Small intestine (tissue), 7 donors: ENCODE results near the gene DDIAS. TPM values are rescaled to one million over a fixed set of nuclear protein-coding genes. Genes with fewer than 3 reads are reported as not detected.

ENCODE experiments used
- DNase-seq, 2 donors: peaks; one replicate each; pipeline versions ENCODE4 v3.0.0 to v3.0.0-alpha.2; 2013
- FAIRE-seq: peaks from 2 replicates; lab custom pipeline; 2012; peaks lifted over from hg19 to GRCh38; lab: Jason Lieb, UNC
- H3K27ac ChIP-seq, 3 donors: one replicate each; pipeline ENCODE4 v1.5.1; 2013; ENCODE audit warnings: low read length in 2 of 3, mild to moderate bottlenecking in 2 of 3, control low read depth in 1 of 3, inconsistent platforms in 1 of 3, low read depth in 1 of 3, moderate library complexity in 1 of 3
- H3K27me3 ChIP-seq, 3 donors: one replicate each; pipeline ENCODE4 v1.6.1; 2013; ENCODE audit warnings: low read length in 3 of 3, inconsistent platforms in 1 of 3; ENCODE audit not compliant: control insufficient read depth in 3 of 3, insufficient read depth in 3 of 3
- H3K36me3 ChIP-seq, 3 donors: one replicate each; pipeline ENCODE4 v1.6.1; 2013; ENCODE audit warnings: low read length in 3 of 3, inconsistent platforms in 1 of 3, low read depth in 1 of 3, mild to moderate bottlenecking in 1 of 3, moderate library complexity in 1 of 3; ENCODE audit not compliant: control insufficient read depth in 3 of 3, insufficient read depth in 2 of 3
- H3K4me1 ChIP-seq, 3 donors: one replicate each; pipeline ENCODE4 v1.6.1; 2013; ENCODE audit warnings: low read length in 2 of 3, inconsistent platforms in 1 of 3, low read depth in 1 of 3, mild to moderate bottlenecking in 1 of 3, moderate library complexity in 1 of 3; ENCODE audit not compliant: control insufficient read depth in 3 of 3, insufficient read depth in 2 of 3
- H3K4me3 ChIP-seq, 3 donors: one replicate each; pipeline ENCODE4 v1.5.1; 2013; ENCODE audit warnings: low read length in 3 of 3, control low read depth in 1 of 3, inconsistent platforms in 1 of 3, low read depth in 1 of 3, mild to moderate bottlenecking in 1 of 3, moderate library complexity in 1 of 3
- H3K9me3 ChIP-seq, 2 donors: one replicate each; pipeline ENCODE4 v1.6.1; 2013; ENCODE audit warnings: low read depth in 1 of 2, low read length in 1 of 2; ENCODE audit not compliant: control insufficient read depth in 2 of 2, insufficient read depth in 1 of 2
- WGBS, 3 donors: extraction: QIAGEN DNeasy Blood & Tissue Kit; methylation state at CpG; one replicate each; pipeline ENCODE4 v1.1.7; 2013; 5-methylcytosine and 5-hydroxymethylcytosine counted together
- polyA plus RNA-seq, 4 donors: library from polyadenylated mRNA; stranded (reverse) in 3 of 4; unstranded in 1 of 4; fragments of 200-250 nt in 3 of 4; fragments of 120-200 nt in 1 of 4; gene quantifications; one replicate each; pipeline versions ENCODE4 v1.2.1 to v1.2.3, GENCODE V29; 2013
- donor health status: healthy with polysubstance abuse.
- donor health status: control.
- donor health status: control.
- donor health status: Bipolar disorder and iron deficiency.
- donor health status: healthy.

The DDIAS gene
- polyA plus RNA-seq, 4 donors, result 0.45 to 2.6 (median 2.1) TPM; not detected in 1

DNA sequence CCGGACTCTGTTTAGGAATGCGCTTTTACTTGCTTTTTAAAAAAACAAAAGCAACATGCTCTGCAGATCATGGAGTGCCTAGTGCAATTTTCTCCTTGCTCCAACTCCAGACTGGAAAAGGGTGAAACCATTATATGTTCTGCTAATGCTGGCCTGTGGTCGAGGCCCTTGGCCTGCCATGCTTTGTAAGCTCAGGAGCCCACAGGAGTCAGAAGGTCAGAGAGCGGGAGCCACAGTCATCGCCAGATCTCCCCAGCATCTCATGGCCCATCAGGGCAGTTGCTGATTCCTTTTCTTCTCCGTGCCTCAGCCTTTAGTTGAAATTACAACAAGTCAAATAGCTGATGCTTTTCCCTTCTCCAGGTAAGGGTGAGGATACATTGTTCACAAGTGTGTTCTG lies 80.3 kb downstream of the DDIAS start:
- Histone ChIP-seq H3K36me3 (peaks cover 3 to 7% (median 6%) of the 10 kb centered on the region in 3 donors), H3K4me3 (no peak overlapping the region), H3K9me3 (no peaks in the 10 kb centered on the region), H3K27ac (no peak overlapping the region), H3K4me1 (peaks cover 0 to 2% (median 0%) of the 10 kb centered on the region in 3 donors), H3K27me3 (no peaks in the 10 kb centered on the region)
- no peak for DNase-seq
- WGBS, 3 donors, result 93 to 96% (median 93%) methylated on average over 6 of the region's 6 CpGs
- no peak for FAIRE-seq

Other genes with a start within 250 kb of the DDIAS start
- gene FAM181B, start 167.9 kb upstream of the DDIAS start, polyA plus RNA-seq, result 1 to 10 TPM in 1 of 4 donors, under 1 TPM in 2, not detected in 1; 0.22 to 5.4 (median 0.49) TPM
- gene PRCP, start 1.3 kb upstream of the DDIAS start, polyA plus RNA-seq, result 10 to 100 TPM in 2 of 4 donors, 1 to 10 TPM in 2; 6.7 to 76.2 (median 21.0) TPM
- gene RAB30, start 170.2 kb downstream of the DDIAS start, polyA plus RNA-seq, result 10 to 100 TPM in 2 of 4 donors, 1 to 10 TPM in 2; 3.2 to 15.9 (median 8.9) TPM